ENCODE measurements around the gene RAVER2. TPM values are rescaled to one million over a fixed set of nuclear protein-coding genes. Genes with fewer than 3 reads are reported as not detected.

The RAVER2 gene
- 3.9 and 4.7 TPM in 2 replicates for total RNA-seq

DNA sequence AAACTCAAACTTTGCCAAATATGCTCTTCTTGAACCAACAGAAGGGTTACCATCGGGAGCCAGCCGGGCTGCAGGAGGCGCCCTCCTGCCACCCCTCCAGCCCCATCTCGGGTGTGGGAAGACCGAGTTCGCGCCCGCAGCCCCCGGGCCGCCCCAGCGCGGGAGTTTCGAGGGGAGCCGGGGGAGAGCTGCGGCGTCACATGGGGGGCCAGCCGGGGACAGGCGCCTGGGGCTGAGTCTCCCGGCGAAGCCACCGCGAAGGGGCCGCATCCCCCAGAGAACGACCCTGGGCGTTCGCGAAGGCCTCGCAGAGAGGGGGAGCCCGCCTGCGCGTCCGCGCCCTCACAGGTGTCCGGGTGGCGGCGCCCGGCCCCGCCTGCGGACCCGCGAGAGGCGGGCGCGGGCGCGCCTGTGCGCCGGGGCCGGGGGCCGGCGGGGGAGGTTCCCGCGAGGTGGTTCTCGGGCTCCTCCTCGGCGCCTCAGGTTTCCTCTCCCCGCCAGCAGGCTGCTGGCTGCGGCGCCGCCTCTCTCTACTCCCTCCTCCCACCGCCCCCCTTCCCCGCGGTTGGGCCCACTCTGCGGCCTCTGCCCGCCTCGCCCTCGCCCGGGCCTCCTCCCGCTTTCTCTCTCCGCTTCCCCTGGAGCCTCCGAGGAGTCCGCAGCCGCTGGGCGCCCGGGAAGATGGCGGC lies at the start of gene RAVER2:
TSS of gene RAVER2 (plus strand) at position 584 of the 689 bp plus-strand sequence. CDS start at position 682, 98 bp downstream.

Other genes with a start within 250 kb of the RAVER2 start
- 184 and 250 TPM in 2 replicates for gene JAK1, start 221.5 kb downstream of the RAVER2 start, total RNA-seq

All from placental pericyte (primary cell).